Spleen (tissue), 7 donors: ENCODE measurements around the gene DIP2A.

Source experiments
- POLR2AphosphoS5 ChIP-seq, 3 donors: sonication (generic); formaldehyde crosslinking; IDR thresholded peaks; one replicate each; pipeline ENCODE4 v1.5.1; 2017; ENCODE audit warnings: antibody characterized with exemption in 3 of 3
- TF ChIP-seq, protein P1 (sequence below), 11 experiments: fragments of 200-600 bp in 7 of 11; fragments of 450-650 bp in 4 of 11; sonication (generic) in 4 of 11; IDR thresholded peaks in 8 of 11; conservative IDR thresholded peaks in 3 of 11; 1 replicate in 7 of 11; 2 replicates in 4 of 11; pipeline versions ENCODE4 v1.4.0 to v1.8.0; 2016 to 2021; ENCODE audit warnings: antibody characterized with exemption in 11 of 11, inconsistent platforms in 4 of 11, mild to moderate bottlenecking in 1 of 11
- donor health status: DM: no; HTN: no; CAD: no; lungs with moderate emphysema.
- donor health status: DM: no; HTN: no; CAD: no.
- donor health status: DM: no; HTN: no; CAD: no.

DNA sequence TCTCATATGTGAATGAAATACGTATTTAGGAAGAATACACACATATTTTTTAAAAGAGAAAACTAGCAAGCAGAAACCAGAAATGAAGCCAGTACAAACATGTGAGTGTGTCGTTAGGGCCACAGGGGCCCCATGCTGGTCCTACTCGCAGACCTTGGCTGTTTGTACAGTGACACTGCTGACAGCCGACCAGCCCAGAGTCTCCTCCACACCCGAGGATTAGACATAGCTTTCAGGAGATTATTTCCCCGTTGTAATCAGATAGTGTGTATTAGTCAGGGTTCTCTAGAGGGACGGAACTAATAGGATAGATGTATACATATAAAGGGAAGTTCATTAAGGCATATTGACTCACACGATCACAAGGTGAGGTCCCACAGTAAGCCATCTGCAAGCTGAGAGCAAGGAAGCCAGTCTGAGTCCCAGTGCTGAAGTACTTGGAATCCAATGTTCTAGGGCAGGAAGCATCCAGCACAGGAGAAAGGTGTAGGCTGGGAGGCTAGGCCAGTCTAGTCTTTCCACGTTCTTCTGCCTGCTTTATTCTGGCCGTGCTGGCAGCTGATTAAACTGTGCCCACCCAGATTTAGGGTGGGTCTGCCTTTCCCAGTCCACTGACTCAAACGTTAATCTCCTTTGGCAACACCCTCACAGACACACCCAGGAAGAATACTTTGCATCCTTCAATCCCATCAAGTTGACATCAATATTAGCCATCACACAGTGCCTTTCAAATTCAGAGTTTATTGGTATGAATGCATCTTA lies 51.2 kb downstream of the DIP2A start:
- TF ChIP-seq, protein P1, sequence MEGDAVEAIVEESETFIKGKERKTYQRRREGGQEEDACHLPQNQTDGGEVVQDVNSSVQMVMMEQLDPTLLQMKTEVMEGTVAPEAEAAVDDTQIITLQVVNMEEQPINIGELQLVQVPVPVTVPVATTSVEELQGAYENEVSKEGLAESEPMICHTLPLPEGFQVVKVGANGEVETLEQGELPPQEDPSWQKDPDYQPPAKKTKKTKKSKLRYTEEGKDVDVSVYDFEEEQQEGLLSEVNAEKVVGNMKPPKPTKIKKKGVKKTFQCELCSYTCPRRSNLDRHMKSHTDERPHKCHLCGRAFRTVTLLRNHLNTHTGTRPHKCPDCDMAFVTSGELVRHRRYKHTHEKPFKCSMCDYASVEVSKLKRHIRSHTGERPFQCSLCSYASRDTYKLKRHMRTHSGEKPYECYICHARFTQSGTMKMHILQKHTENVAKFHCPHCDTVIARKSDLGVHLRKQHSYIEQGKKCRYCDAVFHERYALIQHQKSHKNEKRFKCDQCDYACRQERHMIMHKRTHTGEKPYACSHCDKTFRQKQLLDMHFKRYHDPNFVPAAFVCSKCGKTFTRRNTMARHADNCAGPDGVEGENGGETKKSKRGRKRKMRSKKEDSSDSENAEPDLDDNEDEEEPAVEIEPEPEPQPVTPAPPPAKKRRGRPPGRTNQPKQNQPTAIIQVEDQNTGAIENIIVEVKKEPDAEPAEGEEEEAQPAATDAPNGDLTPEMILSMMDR (IDR thresholded peaks at IDR 0.05 in 8 of 11, conservative IDR thresholded peaks at IDR 0.05 in 3 of 11): no peak
- TF ChIP-seq POLR2AphosphoS5 (IDR thresholded peaks at IDR 0.05): no peak
